Breast epithelium (tissue), 3 donors: ENCODE results near the gene SUCLG2.

Experiments
- POLR2A ChIP-seq: fragments of 450-650 bp; IDR thresholded peaks from one replicate; pipeline ENCODE4 v1.6.1; 2016; ENCODE audit warnings: antibody characterized with exemption, mild to moderate bottlenecking, moderate library complexity
- TF ChIP-seq, protein P1 (sequence below), 3 donors: fragments of 450-650 bp; IDR thresholded peaks; one replicate each; pipeline ENCODE4 v1.5.1; 2016 to 2017; ENCODE audit warnings: antibody characterized with exemption in 3 of 3, mild to moderate bottlenecking in 3 of 3, moderate library complexity in 3 of 3

DNA sequence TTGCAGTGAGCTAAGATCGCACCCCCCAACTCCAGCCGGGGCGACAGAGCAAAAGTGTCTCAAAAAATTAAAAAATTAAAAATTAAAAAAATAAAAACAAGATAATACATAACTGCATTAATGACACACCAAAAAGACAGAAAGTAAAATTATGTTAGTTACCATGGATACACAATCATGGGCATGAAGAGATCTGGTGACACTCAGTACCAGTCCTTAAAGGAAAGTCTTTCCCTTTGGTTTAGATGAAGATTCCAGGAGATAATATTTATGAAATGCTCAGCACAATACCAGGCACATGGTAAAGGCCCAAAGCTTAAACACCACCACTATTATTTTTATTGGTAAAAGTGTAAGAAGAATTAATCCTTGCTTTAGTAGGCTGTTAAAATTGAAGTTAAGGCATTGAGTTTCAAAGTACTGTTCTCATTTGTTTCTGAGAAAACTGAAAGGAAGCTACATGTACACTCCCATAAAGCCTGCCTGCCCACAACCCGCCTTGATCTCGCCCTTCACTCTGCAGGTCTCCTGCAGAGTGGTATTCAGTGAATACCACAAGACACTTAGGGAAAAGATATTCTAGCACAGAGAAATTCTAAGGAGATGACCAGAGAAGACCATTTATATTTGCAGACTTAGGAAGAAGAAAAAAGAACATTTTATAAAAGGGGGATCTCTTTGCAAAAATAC lies 52.3 kb downstream of the SUCLG2 start:
- TF ChIP-seq, protein P1, sequence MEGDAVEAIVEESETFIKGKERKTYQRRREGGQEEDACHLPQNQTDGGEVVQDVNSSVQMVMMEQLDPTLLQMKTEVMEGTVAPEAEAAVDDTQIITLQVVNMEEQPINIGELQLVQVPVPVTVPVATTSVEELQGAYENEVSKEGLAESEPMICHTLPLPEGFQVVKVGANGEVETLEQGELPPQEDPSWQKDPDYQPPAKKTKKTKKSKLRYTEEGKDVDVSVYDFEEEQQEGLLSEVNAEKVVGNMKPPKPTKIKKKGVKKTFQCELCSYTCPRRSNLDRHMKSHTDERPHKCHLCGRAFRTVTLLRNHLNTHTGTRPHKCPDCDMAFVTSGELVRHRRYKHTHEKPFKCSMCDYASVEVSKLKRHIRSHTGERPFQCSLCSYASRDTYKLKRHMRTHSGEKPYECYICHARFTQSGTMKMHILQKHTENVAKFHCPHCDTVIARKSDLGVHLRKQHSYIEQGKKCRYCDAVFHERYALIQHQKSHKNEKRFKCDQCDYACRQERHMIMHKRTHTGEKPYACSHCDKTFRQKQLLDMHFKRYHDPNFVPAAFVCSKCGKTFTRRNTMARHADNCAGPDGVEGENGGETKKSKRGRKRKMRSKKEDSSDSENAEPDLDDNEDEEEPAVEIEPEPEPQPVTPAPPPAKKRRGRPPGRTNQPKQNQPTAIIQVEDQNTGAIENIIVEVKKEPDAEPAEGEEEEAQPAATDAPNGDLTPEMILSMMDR (IDR thresholded peaks at IDR 0.05): no peak
- TF ChIP-seq POLR2A: no peak
